Upper lobe of left lung (tissue), 6 donors: ENCODE data around the gene CSNK1G2. TPM values are rescaled to one million over a fixed set of nuclear protein-coding genes. Genes with fewer than 3 reads are reported as not detected.

ENCODE experiments used
- ATAC-seq, 2 donors: fragments of 200-7000 bp; cut with Tn5 transposase; one replicate each; pipeline ENCODE4 v1.9.1; 2022; ENCODE audit warnings: mild to moderate bottlenecking in 2 of 2, moderate library complexity in 2 of 2; ENCODE audit not compliant: low FRiP score in 2 of 2
- DNase-seq, 2 donors: peaks; one replicate each; pipeline ENCODE4 v3.0.0-alpha.2; 2019 to 2020
- H3K27ac ChIP-seq, 4 donors: fragments of 200-600 bp; sonication (generic); one replicate each; pipeline ENCODE4 v1.5.1; 2016 to 2019
- H3K27me3 ChIP-seq, 4 donors: fragments of 200-600 bp; sonication (generic); one replicate each; pipeline ENCODE4 v1.5.1; 2017 to 2019
- H3K36me3 ChIP-seq, 4 donors: fragments of 200-600 bp; sonication (generic); one replicate each; pipeline ENCODE4 v1.5.1; 2016 to 2019
- H3K4me1 ChIP-seq, 4 donors: fragments of 200-600 bp; sonication (generic); one replicate each; pipeline ENCODE4 v1.5.1; 2018 to 2019
- H3K4me3 ChIP-seq, 4 donors: fragments of 200-600 bp; sonication (generic); one replicate each; pipeline ENCODE4 v1.5.1; 2017 to 2019; ENCODE audit warnings: mild to moderate bottlenecking in 2 of 4, moderate library complexity in 1 of 4
- H3K9me3 ChIP-seq, 4 donors: fragments of 200-600 bp; sonication (generic); one replicate each; pipeline ENCODE4 v1.5.1; 2018 to 2019
- EP300 ChIP-seq, 4 donors: sonication (generic); formaldehyde crosslinking; IDR thresholded peaks; one replicate each; pipeline ENCODE4 v1.5.1; 2017; ENCODE audit warnings: antibody characterized with exemption in 4 of 4, control low read depth in 2 of 4
- POLR2A ChIP-seq, 4 donors: fragments of 450-650 bp; IDR thresholded peaks; one replicate each; pipeline ENCODE4 v1.5.1; 2016 to 2017; ENCODE audit warnings: antibody characterized with exemption in 4 of 4, mild to moderate bottlenecking in 2 of 4
- POLR2AphosphoS5 ChIP-seq, 2 donors: sonication (generic); formaldehyde crosslinking; IDR thresholded peaks; one replicate each; pipeline ENCODE4 v1.5.1; 2017; ENCODE audit warnings: antibody characterized with exemption in 2 of 2
- WGBS, 2 donors: methylation state at CpG; one replicate each; pipeline ENCODE4 v1.1.5; 2017 to 2018; 5-methylcytosine and 5-hydroxymethylcytosine counted together
- total RNA-seq, 6 donors: library from RNA; depleted of rRNA in 4 of 6; stranded (reverse); fragments of >200 nt in 4 of 6; gene quantifications; one replicate each; pipeline versions ENCODE4 v1.1.0 to v1.2.1, GENCODE V29; 2016 to 2021
- TF ChIP-seq, protein P1 (sequence below), 6 experiments: fragments of 450-650 bp in 4 of 6; fragments of 200-600 bp in 2 of 6; sonication (generic) in 2 of 6; IDR thresholded peaks; one replicate each; pipeline ENCODE4 v1.5.1; 2016 to 2019; ENCODE audit warnings: antibody characterized with exemption in 6 of 6
- donor health status: DM: no; HTN: no; CAD: no; lungs with moderate emphysema.
- donor health status: DM: no; HTN: yes; CAD: no; lungs with severe emphysema.

Gene CSNK1G2
- total RNA-seq, 6 donors from 2014 or later: 49.9 to 176 (median 75.4) TPM

- DNase-seq: no peak
- 70 to 84% methylated on average over 6 of the region's 6 CpGs for WGBS, 2 donors
Observed at GRCh38 chr19:1902923-1903322, 38.0 kb upstream of the CSNK1G2 start.

DNA sequence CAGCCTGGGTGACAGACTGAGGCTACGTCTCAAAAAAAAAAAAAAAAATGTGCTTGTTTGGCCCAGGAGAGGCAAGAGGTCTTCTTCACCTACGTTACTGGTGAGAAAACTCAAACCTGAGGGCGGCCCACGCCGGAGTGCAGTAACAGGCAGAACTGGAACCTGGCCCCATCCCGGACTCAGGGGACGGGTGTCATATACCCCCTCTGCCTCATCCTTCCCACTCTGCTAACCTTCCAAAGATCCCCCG, 36.2 kb upstream of the CSNK1G2 start:
- no peaks in the 10 kb centered on the region for H3K9me3 ChIP-seq
- peak overlapping the region in 3 of 4 donors; percentile 77 to 90 (median 90) for H3K4me3 ChIP-seq
- peaks cover 31 to 58% (median 45%) of the 10 kb centered on the region in 4 donors for H3K4me1 ChIP-seq
- ATAC-seq: no peak
- no peaks in the 10 kb centered on the region for H3K27me3 ChIP-seq
- peak overlapping the region; percentile 84 to 96 (median 87) for H3K27ac ChIP-seq
- WGBS, 2 donors: 29 to 34% methylated on average over 8 of the region's 8 CpGs
- no peaks in the 10 kb centered on the region for H3K36me3 ChIP-seq
- no peak for TF ChIP-seq POLR2AphosphoS5 (IDR thresholded peaks at IDR 0.05)
- no peak for TF ChIP-seq POLR2A (IDR thresholded peaks at IDR 0.05)
- TF ChIP-seq EP300 (IDR thresholded peaks at IDR 0.05): no peak
- TF ChIP-seq, protein P1, sequence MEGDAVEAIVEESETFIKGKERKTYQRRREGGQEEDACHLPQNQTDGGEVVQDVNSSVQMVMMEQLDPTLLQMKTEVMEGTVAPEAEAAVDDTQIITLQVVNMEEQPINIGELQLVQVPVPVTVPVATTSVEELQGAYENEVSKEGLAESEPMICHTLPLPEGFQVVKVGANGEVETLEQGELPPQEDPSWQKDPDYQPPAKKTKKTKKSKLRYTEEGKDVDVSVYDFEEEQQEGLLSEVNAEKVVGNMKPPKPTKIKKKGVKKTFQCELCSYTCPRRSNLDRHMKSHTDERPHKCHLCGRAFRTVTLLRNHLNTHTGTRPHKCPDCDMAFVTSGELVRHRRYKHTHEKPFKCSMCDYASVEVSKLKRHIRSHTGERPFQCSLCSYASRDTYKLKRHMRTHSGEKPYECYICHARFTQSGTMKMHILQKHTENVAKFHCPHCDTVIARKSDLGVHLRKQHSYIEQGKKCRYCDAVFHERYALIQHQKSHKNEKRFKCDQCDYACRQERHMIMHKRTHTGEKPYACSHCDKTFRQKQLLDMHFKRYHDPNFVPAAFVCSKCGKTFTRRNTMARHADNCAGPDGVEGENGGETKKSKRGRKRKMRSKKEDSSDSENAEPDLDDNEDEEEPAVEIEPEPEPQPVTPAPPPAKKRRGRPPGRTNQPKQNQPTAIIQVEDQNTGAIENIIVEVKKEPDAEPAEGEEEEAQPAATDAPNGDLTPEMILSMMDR (IDR thresholded peaks at IDR 0.05): no peak
- no peak for DNase-seq

More at GRCh38 chr19:1902923-1903322, 38.0 kb upstream of the CSNK1G2 start:
- H3K27me3 ChIP-seq: no peaks in the 10 kb centered on the region
- H3K9me3 ChIP-seq: no peaks in the 10 kb centered on the region
- H3K36me3 ChIP-seq: no peaks in the 10 kb centered on the region
- peaks cover 27 to 40% (median 32%) of the 10 kb centered on the region in 4 donors for H3K4me1 ChIP-seq
- ATAC-seq: no peak
- no peak overlapping the region for H3K4me3 ChIP-seq
- TF ChIP-seq EP300 (IDR thresholded peaks at IDR 0.05) (no peak), POLR2AphosphoS5 (IDR thresholded peaks at IDR 0.05) (no peak), POLR2A (IDR thresholded peaks at IDR 0.05) (no peak)
- TF ChIP-seq, protein P1 (IDR thresholded peaks at IDR 0.05): no peak
- H3K27ac ChIP-seq: peak overlapping the region in 3 of 4 donors; percentile 12 to 52 (median 39)

DNA sequence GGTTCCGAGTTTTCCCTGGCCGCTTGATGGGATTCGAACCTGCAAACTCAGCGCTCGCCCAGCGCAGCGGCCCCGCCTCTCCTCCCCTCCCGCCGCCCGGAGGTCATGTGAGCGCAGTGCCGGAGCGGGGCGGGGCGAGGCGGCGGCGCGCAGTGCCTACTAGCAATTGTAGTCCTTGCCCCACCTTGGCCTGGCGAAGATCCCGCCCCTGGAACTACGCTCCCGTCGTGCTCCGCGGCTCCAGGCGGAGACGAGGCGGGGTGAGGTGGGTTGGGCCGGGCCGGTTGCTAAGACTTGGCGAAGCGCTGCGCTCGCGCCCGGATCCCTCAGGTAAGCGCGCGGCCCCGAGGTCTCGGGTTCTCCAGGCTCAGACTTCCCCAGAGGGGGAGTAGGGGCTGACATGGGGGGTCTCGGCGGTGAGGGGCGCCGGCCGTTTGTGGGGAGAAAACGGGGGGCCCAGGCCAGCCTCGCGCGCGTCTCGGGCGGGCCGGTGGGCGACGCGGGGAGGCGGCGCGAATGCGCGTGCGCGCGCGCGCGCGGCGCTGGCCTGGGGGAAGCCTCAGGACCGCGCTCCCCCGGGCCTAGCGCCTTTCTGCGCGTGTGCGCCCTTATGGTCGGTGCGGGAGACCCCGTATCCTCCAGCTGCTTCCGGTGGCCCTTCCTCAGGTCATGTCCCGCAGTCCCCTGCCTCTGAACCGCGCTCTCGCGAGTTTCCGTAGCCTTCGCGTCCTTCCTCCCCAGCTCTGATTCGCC, 35.7 kb upstream of the CSNK1G2 start, which contains the start of the genes ADAT3 and SCAMP4:
TSS of gene ADAT3 (plus strand) at position 290 of the 753 bp plus-strand sequence. CDS start 6,649 bp downstream, outside the sequence.
TSS of gene SCAMP4 (plus strand) at position 290 of the 753 bp plus-strand sequence. CDS start 9,621 bp downstream, outside the sequence.
- 0 to 1% methylated on average over 40 to 41 of the region's 92 CpGs for WGBS, 2 donors
- Histone ChIP-seq H3K27ac (peak within 1 kb of the TSS; percentile 84 to 96 (median 87)), H3K4me3 (peak within 1 kb of the TSS; percentile 77 to 95 (median 90)), H3K4me1 (peaks cover 36 to 63% (median 50%) of the 10 kb centered on the region in 4 donors), H3K9me3 (no peaks in the 10 kb centered on the region), H3K27me3 (no peaks in the 10 kb centered on the region), H3K36me3 (no peaks in the 10 kb centered on the region)
- TF ChIP-seq POLR2A (IDR thresholded peaks at IDR 0.05): peak; percentile 16 to 89 (median 55)
- TF ChIP-seq POLR2AphosphoS5 (IDR thresholded peaks at IDR 0.05): peak; percentile 74 to 85
- TF ChIP-seq, protein P1 (IDR thresholded peaks at IDR 0.05): peak in 4 of 6 experiments; percentile 23 to 42 (median 27)
- TF ChIP-seq EP300 (IDR thresholded peaks at IDR 0.05): no peak
- peak; percentile 99 to 100 for DNase-seq
- ATAC-seq: peak; percentile 97

GRCh38 chr19:1905863-1906375, 35.1 kb upstream of the CSNK1G2 start:
- DNase-seq (no peak), ATAC-seq (no peak)
- peak overlapping the region; percentile 77 to 95 (median 90) for H3K4me3 ChIP-seq
- H3K27me3 ChIP-seq: no peaks in the 10 kb centered on the region
- TF ChIP-seq, protein P1 (IDR thresholded peaks at IDR 0.05): no peak
- TF ChIP-seq POLR2AphosphoS5 (IDR thresholded peaks at IDR 0.05): no peak
- peak overlapping the region; percentile 84 to 96 (median 87) for H3K27ac ChIP-seq
- H3K36me3 ChIP-seq: no peaks in the 10 kb centered on the region
- peaks cover 39 to 63% (median 53%) of the 10 kb centered on the region in 4 donors for H3K4me1 ChIP-seq
- WGBS, 2 donors: 77 to 78% methylated on average over 15 of the region's 15 CpGs
- H3K9me3 ChIP-seq: no peaks in the 10 kb centered on the region
